ENCODE measurements around the gene COL6A3. TPM values are rescaled to one million over a fixed set of nuclear protein-coding genes. Genes with fewer than 3 reads are reported as not detected.

COL6A3 gene
- polyA plus RNA-seq, 3 donors = not detected

DNA sequence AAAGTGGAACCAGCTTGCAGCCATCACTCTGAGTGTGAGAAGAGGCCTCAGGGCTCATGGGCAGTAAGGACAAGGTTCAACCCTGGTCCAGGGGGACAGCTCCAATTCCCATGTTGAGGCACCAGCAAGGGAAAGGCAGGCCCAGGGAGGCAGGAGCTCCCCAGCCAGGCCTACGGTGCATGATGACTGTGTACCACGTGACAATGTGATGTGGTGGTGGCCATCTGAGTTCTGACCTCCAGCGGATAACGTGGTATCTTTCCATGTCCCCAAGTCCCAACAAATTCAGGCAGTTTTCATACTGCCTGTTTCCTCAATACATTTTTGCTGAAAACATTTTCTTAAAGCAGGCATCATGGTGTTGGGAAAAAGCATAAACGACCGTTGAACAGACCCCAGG, 36.1 kb upstream of the COL6A3 start:
- H3K9ac ChIP-seq (ENCODE audit: insufficient read depth, low read length, poor library complexity, severe bottlenecking) = no peak overlapping the region
- no peak for DNase-seq
- H4K20me1 ChIP-seq (ENCODE audit: insufficient read depth, low read length) = no peaks in the 10 kb centered on the region
- Mint-ChIP-seq H3K4me1 (peaks cover 7% of the 10 kb centered on the region), H3K9me3 (peaks cover 0 to 6% (median 0%) of the 10 kb centered on the region in 7 donors), H3K4me3 (no peak overlapping the region), H3K27me3 (ENCODE audit: low read depth in 3 of 3) (peaks cover 1 to 4% (median 3%) of the 10 kb centered on the region in 3 donors), H3K36me3 (no peaks in the 10 kb centered on the region), H3K27ac (no peak overlapping the region)
- WGBS (ENCODE audit: insufficient coverage) = 85% methylated on average over 4 of the region's 6 CpGs
- H3K4me2 ChIP-seq (replicated peaks; ENCODE audit: extremely low read depth, low read length, poor library complexity, severe bottlenecking) = no peak overlapping the region
- H3K4me1 ChIP-seq (ENCODE audit: control insufficient read depth in 1 of 2, insufficient read depth in 2 of 2, low read length in 2 of 2) = no peaks in the 10 kb centered on the region
- intact Hi-C loops (cut with micrococcal nuclease) = no loop called here
- no peak overlapping the region for H3K4me3 ChIP-seq (replicated peaks in 1 of 3; ENCODE audit: low read depth in 2 of 3, low read length in 3 of 3)
- no peaks in the 10 kb centered on the region for H3K36me3 ChIP-seq (replicated peaks in 1 of 2; ENCODE audit: control insufficient read depth in 1 of 2, insufficient read depth in 2 of 2, low read length in 2 of 2)
- H3K79me2 ChIP-seq (ENCODE audit: insufficient read depth, low read length) = no peaks in the 10 kb centered on the region
- H3K27me3 ChIP-seq (ENCODE audit: control insufficient read depth in 2 of 2, insufficient read depth in 2 of 2, low read length in 2 of 2) = no peaks in the 10 kb centered on the region
- H2AFZ ChIP-seq (ENCODE audit: insufficient read depth, low read depth, low read length, poor library complexity, severe bottlenecking) = no peak overlapping the region
- TF ChIP-seq, protein P1, sequence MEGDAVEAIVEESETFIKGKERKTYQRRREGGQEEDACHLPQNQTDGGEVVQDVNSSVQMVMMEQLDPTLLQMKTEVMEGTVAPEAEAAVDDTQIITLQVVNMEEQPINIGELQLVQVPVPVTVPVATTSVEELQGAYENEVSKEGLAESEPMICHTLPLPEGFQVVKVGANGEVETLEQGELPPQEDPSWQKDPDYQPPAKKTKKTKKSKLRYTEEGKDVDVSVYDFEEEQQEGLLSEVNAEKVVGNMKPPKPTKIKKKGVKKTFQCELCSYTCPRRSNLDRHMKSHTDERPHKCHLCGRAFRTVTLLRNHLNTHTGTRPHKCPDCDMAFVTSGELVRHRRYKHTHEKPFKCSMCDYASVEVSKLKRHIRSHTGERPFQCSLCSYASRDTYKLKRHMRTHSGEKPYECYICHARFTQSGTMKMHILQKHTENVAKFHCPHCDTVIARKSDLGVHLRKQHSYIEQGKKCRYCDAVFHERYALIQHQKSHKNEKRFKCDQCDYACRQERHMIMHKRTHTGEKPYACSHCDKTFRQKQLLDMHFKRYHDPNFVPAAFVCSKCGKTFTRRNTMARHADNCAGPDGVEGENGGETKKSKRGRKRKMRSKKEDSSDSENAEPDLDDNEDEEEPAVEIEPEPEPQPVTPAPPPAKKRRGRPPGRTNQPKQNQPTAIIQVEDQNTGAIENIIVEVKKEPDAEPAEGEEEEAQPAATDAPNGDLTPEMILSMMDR (IDR thresholded peaks at IDR 0.05) = no peak
- no peaks in the 10 kb centered on the region for H3K9me3 ChIP-seq (replicated peaks in 1 of 2; ENCODE audit: control insufficient read depth in 1 of 2, insufficient read depth in 1 of 2, low read length in 2 of 2)
- no peak overlapping the region for H3K27ac ChIP-seq (ENCODE audit: low read depth in 1 of 2, low read length in 2 of 2)

DNA sequence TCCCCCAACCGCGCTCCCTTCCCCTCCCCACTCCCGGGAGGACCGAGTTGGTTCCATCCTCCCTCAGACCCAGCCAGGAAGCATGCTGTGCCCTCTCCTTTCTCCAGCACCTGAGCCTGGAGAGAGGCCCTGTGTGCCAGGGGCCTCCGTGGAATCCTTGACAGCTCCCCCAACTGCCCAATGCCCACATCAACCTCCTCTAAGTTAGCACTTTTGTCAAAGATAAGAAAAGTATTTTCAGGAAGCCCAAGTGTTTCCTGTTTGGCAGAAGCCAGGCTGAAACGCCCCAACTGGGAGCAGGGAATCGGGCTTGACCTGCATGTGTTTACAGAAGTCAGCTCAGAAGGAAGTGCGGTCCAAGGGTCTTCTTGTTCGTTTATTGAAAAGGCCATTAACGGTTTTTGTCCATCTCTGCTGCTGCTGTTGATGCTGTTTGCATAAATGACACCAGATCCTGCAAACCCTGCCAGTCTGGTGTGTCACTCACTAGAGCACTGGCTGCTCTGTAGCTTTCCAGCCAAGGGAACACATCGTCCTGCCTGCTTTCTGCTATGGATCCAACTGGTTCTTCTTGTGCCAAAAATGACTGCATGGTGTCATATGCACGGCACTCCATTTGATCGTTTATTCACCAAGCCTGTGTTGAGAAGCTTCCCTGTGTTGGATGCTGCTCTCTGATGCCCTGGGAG, 35.4 kb upstream of the COL6A3 start:
- H3K36me3 Mint-ChIP-seq = no peaks in the 10 kb centered on the region
- peak overlapping the region; percentile 35 for H2AFZ ChIP-seq (ENCODE audit: insufficient read depth, low read depth, low read length, poor library complexity, severe bottlenecking)
- DNase-seq = no peak
- no peaks in the 10 kb centered on the region for H3K79me2 ChIP-seq (ENCODE audit: insufficient read depth, low read length)
- WGBS (ENCODE audit: insufficient coverage) = 26% methylated on average over 8 of the region's 13 CpGs
- H3K27me3 Mint-ChIP-seq (ENCODE audit: low read depth in 3 of 3) = peaks cover 1 to 4% (median 3%) of the 10 kb centered on the region in 3 donors
- H3K27ac Mint-ChIP-seq = no peak overlapping the region
- no peak overlapping the region for H3K4me2 ChIP-seq (replicated peaks; ENCODE audit: extremely low read depth, low read length, poor library complexity, severe bottlenecking)
- H3K4me3 ChIP-seq (replicated peaks in 1 of 3; ENCODE audit: low read depth in 2 of 3, low read length in 3 of 3) = no peak overlapping the region
- no peaks in the 10 kb centered on the region for H3K27me3 ChIP-seq (ENCODE audit: control insufficient read depth in 2 of 2, insufficient read depth in 2 of 2, low read length in 2 of 2)
- H3K4me1 Mint-ChIP-seq = peaks cover 7% of the 10 kb centered on the region
- no peaks in the 10 kb centered on the region for H3K4me1 ChIP-seq (ENCODE audit: control insufficient read depth in 1 of 2, insufficient read depth in 2 of 2, low read length in 2 of 2)
- intact Hi-C loops (cut with micrococcal nuclease) = no loop called here
- H3K27ac ChIP-seq (ENCODE audit: low read depth in 1 of 2, low read length in 2 of 2) = no peak overlapping the region
- peaks cover 0 to 2% (median 0%) of the 10 kb centered on the region in 7 donors for H3K9me3 Mint-ChIP-seq
- TF ChIP-seq, protein P1 (IDR thresholded peaks at IDR 0.05) = no peak
- no peaks in the 10 kb centered on the region for H4K20me1 ChIP-seq (ENCODE audit: insufficient read depth, low read length)
- H3K9ac ChIP-seq (ENCODE audit: insufficient read depth, low read length, poor library complexity, severe bottlenecking) = no peak overlapping the region
- no peak overlapping the region for H3K4me3 Mint-ChIP-seq
- no peaks in the 10 kb centered on the region for H3K36me3 ChIP-seq (replicated peaks in 1 of 2; ENCODE audit: control insufficient read depth in 1 of 2, insufficient read depth in 2 of 2, low read length in 2 of 2)
- H3K9me3 ChIP-seq (replicated peaks in 1 of 2; ENCODE audit: control insufficient read depth in 1 of 2, insufficient read depth in 1 of 2, low read length in 2 of 2) = no peaks in the 10 kb centered on the region

Measured in CD14-positive monocyte (primary cell).